ENCODE data around the gene CBX8. TPM values are rescaled to one million over a fixed set of nuclear protein-coding genes. Genes with fewer than 3 reads are reported as not detected.

The CBX8 gene
- total RNA-seq, 1 donor from 2014 or later: 23.1 TPM

DNA sequence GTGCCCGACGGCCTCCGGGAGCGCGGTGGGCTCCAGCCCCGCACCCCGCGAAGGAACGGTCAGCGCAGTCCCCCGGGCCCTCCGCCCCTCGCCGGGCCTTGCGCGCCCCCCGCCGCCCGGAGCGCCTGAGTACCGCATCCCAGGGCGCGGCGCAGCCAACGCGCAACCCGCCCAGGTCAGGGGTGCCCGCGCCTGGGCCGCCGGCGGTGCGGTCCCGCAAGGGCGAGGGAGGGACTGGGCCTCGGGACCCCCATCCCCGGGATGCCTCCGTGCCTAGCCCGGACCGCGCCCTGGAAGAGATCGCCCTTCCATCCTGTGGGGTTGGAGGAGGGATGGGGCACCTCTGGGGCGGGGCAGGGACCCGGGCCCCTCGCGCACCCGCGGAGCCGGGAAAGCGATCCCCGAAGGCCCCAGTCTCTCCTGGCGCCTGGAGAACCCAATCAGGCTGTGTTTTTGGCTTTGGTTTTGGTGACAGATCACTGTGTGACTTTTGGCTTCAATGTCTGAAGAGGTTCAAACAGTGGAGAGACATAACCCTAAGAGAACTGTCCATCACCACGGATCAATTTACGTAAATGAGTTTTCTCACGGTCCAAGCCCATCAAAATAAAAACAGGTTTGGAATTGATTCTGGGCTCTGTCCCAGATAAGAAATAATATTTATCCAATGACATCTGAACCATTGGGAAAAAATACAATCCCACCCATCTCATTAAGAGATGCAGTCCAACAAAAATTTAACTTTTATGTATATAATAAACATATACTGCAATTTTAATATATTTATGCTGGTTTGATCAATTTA lies 48.4 kb downstream of the CBX8 start:
- no peaks in the 10 kb centered on the region for H3K9me3 Mint-ChIP-seq (ENCODE audit: low read depth)
- H3K27me3 Mint-ChIP-seq: peaks cover 35% of the 10 kb centered on the region
- H3K27ac Mint-ChIP-seq: no peak overlapping the region
- TF ChIP-seq, protein P1, sequence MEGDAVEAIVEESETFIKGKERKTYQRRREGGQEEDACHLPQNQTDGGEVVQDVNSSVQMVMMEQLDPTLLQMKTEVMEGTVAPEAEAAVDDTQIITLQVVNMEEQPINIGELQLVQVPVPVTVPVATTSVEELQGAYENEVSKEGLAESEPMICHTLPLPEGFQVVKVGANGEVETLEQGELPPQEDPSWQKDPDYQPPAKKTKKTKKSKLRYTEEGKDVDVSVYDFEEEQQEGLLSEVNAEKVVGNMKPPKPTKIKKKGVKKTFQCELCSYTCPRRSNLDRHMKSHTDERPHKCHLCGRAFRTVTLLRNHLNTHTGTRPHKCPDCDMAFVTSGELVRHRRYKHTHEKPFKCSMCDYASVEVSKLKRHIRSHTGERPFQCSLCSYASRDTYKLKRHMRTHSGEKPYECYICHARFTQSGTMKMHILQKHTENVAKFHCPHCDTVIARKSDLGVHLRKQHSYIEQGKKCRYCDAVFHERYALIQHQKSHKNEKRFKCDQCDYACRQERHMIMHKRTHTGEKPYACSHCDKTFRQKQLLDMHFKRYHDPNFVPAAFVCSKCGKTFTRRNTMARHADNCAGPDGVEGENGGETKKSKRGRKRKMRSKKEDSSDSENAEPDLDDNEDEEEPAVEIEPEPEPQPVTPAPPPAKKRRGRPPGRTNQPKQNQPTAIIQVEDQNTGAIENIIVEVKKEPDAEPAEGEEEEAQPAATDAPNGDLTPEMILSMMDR (IDR thresholded peaks at IDR 0.05; ENCODE audit: unreplicated experiment): no peak
- H3K4me1 Mint-ChIP-seq (ENCODE audit: low read depth): peaks cover 16% of the 10 kb centered on the region
- H3K4me3 Mint-ChIP-seq (ENCODE audit: low read depth): no peak overlapping the region
- no peak for DNase-seq (ENCODE audit: low spot score, unreplicated experiment)
- no peaks in the 10 kb centered on the region for H3K36me3 Mint-ChIP-seq (ENCODE audit: insufficient read depth)

GRCh38 chr17:79747508-79748294 lies 49.2 kb downstream of the CBX8 start:
- TF ChIP-seq, protein P1 (IDR thresholded peaks at IDR 0.05; ENCODE audit: unreplicated experiment): no peak
- no peak for DNase-seq (ENCODE audit: low spot score, unreplicated experiment)
- H3K27me3 Mint-ChIP-seq: peaks cover 35% of the 10 kb centered on the region
- peak overlapping the region; percentile 60 for H3K4me3 Mint-ChIP-seq (ENCODE audit: low read depth)
- no peaks in the 10 kb centered on the region for H3K9me3 Mint-ChIP-seq (ENCODE audit: low read depth)
- no peaks in the 10 kb centered on the region for H3K36me3 Mint-ChIP-seq (ENCODE audit: insufficient read depth)
- no peak overlapping the region for H3K27ac Mint-ChIP-seq
- peaks cover 24% of the 10 kb centered on the region for H3K4me1 Mint-ChIP-seq (ENCODE audit: low read depth)

- Mint-ChIP-seq H3K4me3 (ENCODE audit: low read depth) (peak overlapping the region; percentile 5), H3K27ac (no peak overlapping the region), H3K4me1 (ENCODE audit: low read depth) (peaks cover 27% of the 10 kb centered on the region), H3K27me3 (peaks cover 35% of the 10 kb centered on the region), H3K9me3 (ENCODE audit: low read depth) (no peaks in the 10 kb centered on the region), H3K36me3 (ENCODE audit: insufficient read depth) (no peaks in the 10 kb centered on the region)
- TF ChIP-seq, protein P1 (IDR thresholded peaks at IDR 0.05; ENCODE audit: unreplicated experiment): no peak
- DNase-seq (ENCODE audit: low spot score, unreplicated experiment): no peak
Observed at GRCh38 chr17:79746889-79747507, 49.9 kb downstream of the CBX8 start.

DNA sequence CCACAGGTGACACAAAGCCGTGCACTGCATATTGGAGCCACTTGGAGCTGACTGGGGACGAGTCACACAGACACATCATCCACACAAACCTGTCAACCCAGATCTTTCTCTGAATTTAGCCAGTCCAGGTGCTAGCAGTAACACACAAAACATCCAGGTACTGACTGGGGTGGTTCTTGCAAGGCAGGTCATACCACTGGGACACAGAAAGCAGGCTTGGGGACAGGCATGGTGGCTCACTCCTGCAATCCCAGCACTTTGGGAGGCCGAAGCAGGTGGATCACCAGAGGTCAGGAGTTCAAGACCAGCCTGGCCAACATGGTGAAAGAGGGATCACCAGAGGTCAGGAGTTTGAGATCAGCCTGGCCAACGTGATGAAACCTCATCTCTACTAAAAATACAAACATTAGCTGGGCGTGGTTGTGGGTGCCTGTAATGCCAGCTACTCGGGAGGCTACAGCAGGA lies 51.2 kb downstream of the CBX8 start:
- Mint-ChIP-seq H3K27me3 (peaks cover 30% of the 10 kb centered on the region), H3K27ac (no peak overlapping the region), H3K36me3 (ENCODE audit: insufficient read depth) (no peaks in the 10 kb centered on the region), H3K4me1 (ENCODE audit: low read depth) (peaks cover 31% of the 10 kb centered on the region), H3K9me3 (ENCODE audit: low read depth) (no peaks in the 10 kb centered on the region), H3K4me3 (ENCODE audit: low read depth) (no peak overlapping the region)
- DNase-seq (ENCODE audit: low spot score, unreplicated experiment): no peak
- TF ChIP-seq, protein P1 (IDR thresholded peaks at IDR 0.05; ENCODE audit: unreplicated experiment): no peak

DNA sequence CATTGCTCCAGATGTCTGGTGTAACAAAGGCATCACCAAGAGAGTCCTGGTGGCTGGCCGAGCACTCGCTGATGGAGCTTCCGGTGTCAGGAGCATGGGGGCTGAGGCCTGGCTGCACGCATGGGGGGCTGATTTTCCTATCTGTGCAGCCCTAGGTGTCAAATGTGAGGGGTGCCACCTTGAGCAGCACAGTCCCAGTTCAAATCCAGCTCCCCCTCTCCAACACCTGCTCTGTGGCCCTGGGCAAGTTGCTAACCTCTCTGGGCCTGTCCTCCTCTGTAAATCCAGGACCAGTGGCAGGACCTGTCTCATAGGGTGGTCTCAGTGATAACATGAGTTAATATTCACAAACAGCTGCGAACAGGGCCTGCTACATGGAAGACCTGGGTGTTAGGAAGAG lies 53.3 kb downstream of the CBX8 start:
- Mint-ChIP-seq H3K4me1 (ENCODE audit: low read depth) (peaks cover 52% of the 10 kb centered on the region), H3K9me3 (ENCODE audit: low read depth) (no peaks in the 10 kb centered on the region), H3K27me3 (peaks cover 16% of the 10 kb centered on the region), H3K36me3 (ENCODE audit: insufficient read depth) (no peaks in the 10 kb centered on the region), H3K4me3 (ENCODE audit: low read depth) (no peak overlapping the region), H3K27ac (peak overlapping the region; percentile 97)
- TF ChIP-seq, protein P1 (IDR thresholded peaks at IDR 0.05; ENCODE audit: unreplicated experiment): no peak
- DNase-seq (ENCODE audit: low spot score, unreplicated experiment): no peak

All from progenitor cell of endocrine pancreas (in vitro differentiated cells).